SH-SY5Y (cell line): ENCODE results near the gene OGDHL.

ENCODE experiments used
- GATA2 ChIP-seq: IDR thresholded peaks from 2 replicates; pipeline ENCODE4 v1.6.1; 2011; ENCODE audit warnings: mild to moderate bottlenecking, low read depth, low read length
- GATA3 ChIP-seq: IDR thresholded peaks from 2 replicates; pipeline ENCODE4 v1.6.1; 2011; ENCODE audit warnings: low read depth, mild to moderate bottlenecking, low read length, moderate library complexity

DNA sequence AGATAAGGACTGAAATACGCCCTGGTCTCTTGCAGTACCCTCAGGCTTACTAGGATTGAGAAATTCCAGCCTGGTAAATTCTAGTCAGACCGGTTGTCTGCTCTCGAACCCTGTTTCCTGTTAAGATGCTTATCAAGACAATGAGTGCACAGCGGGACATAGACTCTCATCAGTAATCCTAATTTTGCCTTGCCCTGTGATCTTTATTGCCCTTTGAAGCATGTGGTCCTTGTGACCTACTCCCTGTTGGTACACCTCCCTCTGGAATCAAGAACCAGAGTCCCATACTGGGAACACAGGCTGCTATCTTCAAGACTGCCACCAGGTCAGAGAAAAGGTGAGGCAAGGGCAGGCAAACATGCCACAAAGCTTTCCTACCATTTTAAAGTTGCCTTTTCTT, 75.5 kb downstream of the OGDHL start:
- TF ChIP-seq GATA2 = no peak
- no peak for TF ChIP-seq GATA3
